Coronary artery (tissue), 2 donors: ENCODE data around the gene SAMD9.
"Not testable (repeated sequence)": the region's sequence is repeated elsewhere in the genome, so short reads cannot be mapped to it uniquely, and the experiment has no call there.

Experiments used
- DNase-seq: peaks from one replicate; pipeline ENCODE4 v3.0.0-alpha.2; 2017; ENCODE audit warnings: low spot score
- H3K27ac ChIP-seq, 2 donors: fragments of 200-600 bp; sonication (generic); one replicate each; pipeline ENCODE4 v1.5.1; 2016 to 2019
- H3K4me3 ChIP-seq: fragments of 200-600 bp; sonication (generic); 2 replicates; pipeline ENCODE4 v1.5.1; 2016; ENCODE audit warnings: mild to moderate bottlenecking, moderate library complexity
- CTCF ChIP-seq: fragments of 200-600 bp; sonication (generic); IDR thresholded peaks from one replicate; pipeline ENCODE4 v1.5.1; 2019; ENCODE audit warnings: antibody characterized with exemption

SAMD9 gene

GRCh38 chr7:93142127-93142526 lies 24.3 kb upstream of the SAMD9 start:
- no peak for TF ChIP-seq CTCF
- Histone ChIP-seq H3K27ac (no peak overlapping the region), H3K4me3 (no peak overlapping the region)
- DNase-seq: no peak

- Histone ChIP-seq H3K27ac (no peak overlapping the region), H3K4me3 (no peak overlapping the region)
- no peak for DNase-seq
- TF ChIP-seq CTCF: no peak
Measured at GRCh38 chr7:93140582-93141191, 22.9 kb upstream of the SAMD9 start.

- no peak for TF ChIP-seq CTCF
- Histone ChIP-seq H3K4me3 (no peak overlapping the region), H3K27ac (no peak overlapping the region)
- DNase-seq: no peak
Measured at GRCh38 chr7:93138576-93138975, 20.8 kb upstream of the SAMD9 start.

- no peak overlapping the region for H3K27ac ChIP-seq
- no peak for TF ChIP-seq CTCF
- DNase-seq: no peak
- no peak overlapping the region for H3K4me3 ChIP-seq
Measured at GRCh38 chr7:93133005-93133404, 15.2 kb upstream of the SAMD9 start.

- H3K27ac ChIP-seq: no peak overlapping the region
- no peak overlapping the region for H3K4me3 ChIP-seq
- TF ChIP-seq CTCF: no peak
- DNase-seq: no peak
Measured at GRCh38 chr7:93132216-93132615, 14.4 kb upstream of the SAMD9 start.

GRCh38 chr7:93126954-93127353 lies 9.2 kb upstream of the SAMD9 start:
- H3K4me3 ChIP-seq, H3K27ac ChIP-seq, DNase-seq: not testable (repeated sequence)

GRCh38 chr7:93123532-93123931 lies 5.8 kb upstream of the SAMD9 start:
- H3K27ac ChIP-seq, DNase-seq, H3K4me3 ChIP-seq: not testable (repeated sequence)

GRCh38 chr7:93120592-93121549 lies 3.1 kb upstream of the SAMD9 start:
- Histone ChIP-seq H3K27ac (no peak overlapping the region), H3K4me3 (no peak overlapping the region)
- no peak for TF ChIP-seq CTCF
- no peak for DNase-seq
